GM12865 (cell line): ENCODE data around the gene BTNL2.
A peak's percentile ranks its signal among the peaks of the same experiment; 100 is the strongest.

Source experiments
- DNase-seq: peaks from one replicate; pipeline ENCODE4 v3.0.0; 2010; ENCODE audit warnings: low read depth
- H3K4me3 ChIP-seq: 2 replicates; pipeline ENCODE4 v1.5.1; 2011; ENCODE audit warnings: mild to moderate bottlenecking, low read depth, low read length, control low read depth
- CTCF ChIP-seq: IDR thresholded peaks from 2 replicates; pipeline ENCODE4 v1.5.1; 2011; ENCODE audit warnings: low read length, control low read depth, low read depth, inconsistent platforms; ENCODE audit not compliant: insufficient read depth; ENCODE audit errors: missing control alignments

Gene BTNL2

GRCh38 chr6:32406857-32407256, at the start of gene BTNL2:
Gene BTNL2 (minus strand): TSS chr6:32407181. CDS start chr6:32407123, 58 bp downstream.
- H3K4me3 ChIP-seq: no peak within 1 kb of the TSS
- TF ChIP-seq CTCF: no peak
- no peak for DNase-seq

DNA sequence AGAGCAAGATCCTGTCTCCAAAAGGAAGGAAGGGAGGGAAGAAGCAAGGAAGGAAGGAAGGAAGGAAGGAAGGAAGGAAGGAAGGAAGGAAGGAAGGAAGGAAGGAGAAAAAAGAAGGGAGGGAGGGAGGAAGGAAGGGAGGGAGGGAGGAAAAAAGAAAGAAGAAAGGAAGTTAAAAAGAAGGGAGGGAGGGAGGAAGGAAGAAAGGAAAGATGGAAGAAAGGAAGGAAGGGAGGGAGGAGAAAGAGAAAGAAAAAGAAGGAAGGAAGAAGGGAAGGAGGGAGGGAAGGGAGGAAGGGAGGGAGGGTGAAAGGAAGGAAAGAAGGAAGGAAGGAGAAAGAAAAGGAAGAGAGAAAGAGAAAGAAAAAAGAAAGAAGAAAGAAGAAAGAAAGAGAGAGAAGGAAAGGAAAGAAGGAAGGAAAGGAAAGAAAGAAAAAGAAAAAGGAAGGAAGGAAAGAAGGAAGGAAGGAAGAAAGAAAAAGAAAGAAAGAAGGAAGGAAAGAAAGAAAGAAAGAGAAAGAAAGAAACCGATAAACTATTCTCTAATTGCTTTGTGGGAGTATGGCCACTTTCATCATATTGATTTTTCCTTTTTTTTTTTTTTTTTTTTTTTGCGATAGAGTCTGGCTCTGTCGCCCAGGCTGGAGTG, 42.2 kb upstream of the BTNL2 start:
- no peak overlapping the region for H3K4me3 ChIP-seq
- TF ChIP-seq CTCF: no peak
- no peak for DNase-seq

- DNase-seq: no peak
- no peak overlapping the region for H3K4me3 ChIP-seq
- no peak for TF ChIP-seq CTCF
Measured at GRCh38 chr6:32447932-32448331, 41.0 kb upstream of the BTNL2 start.

DNA sequence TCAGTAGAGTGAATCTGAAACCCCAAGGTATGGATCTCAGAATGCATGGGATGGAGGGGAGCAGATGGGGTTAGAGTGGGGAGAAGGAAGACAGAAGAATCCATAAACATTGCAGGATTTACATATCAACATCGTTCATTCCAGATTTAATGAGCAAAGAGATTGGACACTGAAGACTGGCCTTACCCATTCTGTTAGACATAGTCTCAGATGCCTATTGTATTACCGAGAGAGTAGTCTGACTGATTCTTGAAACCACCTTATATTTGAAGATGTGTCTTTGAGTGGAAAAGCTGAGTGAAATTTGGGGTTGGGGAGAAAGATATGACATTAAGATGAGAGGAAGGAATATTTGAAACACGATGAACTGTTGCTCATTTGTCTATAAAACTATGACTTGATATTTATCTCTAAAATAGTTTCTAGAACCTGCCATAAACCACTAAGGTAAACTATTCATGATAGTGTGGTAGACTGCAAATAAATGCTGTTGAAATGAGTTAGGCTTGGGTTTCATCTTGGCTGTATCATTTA, 38.4 kb upstream of the BTNL2 start:
- no peak overlapping the region for H3K4me3 ChIP-seq
- DNase-seq: peak; percentile 14
- no peak for TF ChIP-seq CTCF

DNA sequence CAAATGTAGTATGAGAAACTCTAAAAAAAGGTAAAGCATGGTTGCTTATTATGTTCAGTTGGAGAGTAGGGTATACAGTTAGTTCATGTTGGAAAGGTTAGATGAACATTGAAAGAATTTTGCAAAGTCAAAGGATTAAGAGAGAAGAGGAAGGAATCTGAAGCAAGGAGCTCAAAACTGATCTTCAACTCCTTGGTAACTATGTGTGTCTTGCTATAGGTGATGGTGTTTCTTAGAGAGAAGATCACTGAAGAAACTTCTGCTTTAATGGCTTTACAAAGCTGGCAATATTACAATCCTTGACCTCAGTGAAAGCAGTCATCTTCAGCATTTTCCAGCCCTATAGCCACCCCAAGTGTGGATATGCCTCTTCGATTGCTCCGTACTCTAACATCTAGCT, 37.5 kb upstream of the BTNL2 start:
- H3K4me3 ChIP-seq: no peak overlapping the region
- DNase-seq: no peak
- no peak for TF ChIP-seq CTCF

DNA sequence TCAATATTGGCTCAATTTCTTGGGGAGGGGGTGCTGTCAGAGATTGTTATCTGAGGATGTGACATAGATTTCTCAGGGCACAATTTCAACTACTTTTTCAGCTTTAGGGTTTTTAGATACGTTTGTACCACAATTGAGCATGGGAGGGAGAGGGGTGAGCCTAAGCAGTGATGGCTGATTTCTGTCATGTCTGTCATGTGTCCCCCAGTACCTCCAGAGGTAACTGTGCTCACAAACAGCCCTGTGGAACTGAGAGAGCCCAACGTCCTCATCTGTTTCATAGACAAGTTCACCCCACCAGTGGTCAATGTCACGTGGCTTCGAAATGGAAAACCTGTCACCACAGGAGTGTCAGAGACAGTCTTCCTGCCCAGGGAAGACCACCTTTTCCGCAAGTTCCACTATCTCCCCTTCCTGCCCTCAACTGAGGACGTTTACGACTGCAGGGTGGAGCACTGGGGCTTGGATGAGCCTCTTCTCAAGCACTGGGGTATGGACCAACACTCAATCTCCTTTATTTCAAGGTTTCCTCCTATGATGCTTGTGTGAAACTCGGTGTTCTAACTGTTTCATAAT, 36.1 kb upstream of the BTNL2 start:
- no peak for DNase-seq
- TF ChIP-seq CTCF: no peak
- peak overlapping the region; percentile 97 for H3K4me3 ChIP-seq
